Stimulated activated CD8-positive, alpha-beta memory T cell treated with anti-CD3 and anti-CD28 coated beads, Interleukin-7, amount 100 ng/mL, for 1 hour (primary cell): ENCODE results near the gene ANKRD34B.
"Not testable (repeated sequence)": the region's sequence is repeated elsewhere in the genome, so short reads cannot be mapped to it uniquely, and the experiment has no call there.

Experiments used
- DNase-seq, 2 donors: peaks; one replicate each; pipeline ENCODE4 v3.0.0-alpha.2; 2020; ENCODE audit warnings: low read depth in 2 of 2

ANKRD34B gene

DNA sequence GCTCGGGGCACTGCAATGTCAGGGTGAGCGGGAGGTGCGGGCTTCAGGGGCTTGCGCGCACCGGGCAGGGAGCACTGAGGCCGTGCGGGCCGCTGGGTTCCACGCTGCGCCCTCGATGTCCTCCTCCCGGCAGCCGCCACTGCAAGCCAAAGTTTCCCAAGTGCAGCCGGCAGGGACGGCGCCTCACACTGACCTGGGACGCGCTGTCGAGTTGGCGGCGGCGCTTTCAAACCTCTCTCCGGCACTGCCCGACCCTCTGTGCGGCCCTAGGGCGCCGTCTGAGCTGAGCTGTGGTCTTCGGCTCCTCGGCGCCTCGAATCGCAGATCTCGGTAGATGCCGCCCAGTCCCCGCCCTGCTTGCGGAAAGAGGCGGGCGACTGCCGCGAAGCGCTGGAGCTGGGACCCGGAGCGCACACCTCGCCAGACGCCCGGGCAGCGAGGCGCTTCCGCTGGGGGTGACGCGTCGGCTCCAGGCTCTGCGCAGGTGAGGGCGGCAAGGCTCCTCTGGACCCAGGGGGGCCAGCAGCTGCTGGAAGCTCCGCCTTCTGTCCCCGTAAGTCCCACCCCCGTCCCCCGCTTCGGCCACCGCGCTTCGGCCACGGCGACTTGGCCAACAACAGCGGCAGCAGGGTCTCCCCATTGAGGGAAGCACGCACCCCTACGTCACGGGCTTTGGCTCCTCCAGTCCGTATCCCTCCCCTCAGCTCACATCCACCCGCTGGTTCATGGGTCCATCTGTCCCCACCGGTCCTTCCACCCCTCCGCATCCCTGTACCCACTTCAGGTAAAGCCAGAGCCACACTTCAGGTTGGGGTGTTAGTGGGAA lies at the start of gene ANKRD34B:
TSS of gene ANKRD34B (minus strand) at position 320 of the 826 bp plus-strand sequence. CDS start 10,261 bp downstream, outside the sequence.
- DNase-seq: no peak

DNA sequence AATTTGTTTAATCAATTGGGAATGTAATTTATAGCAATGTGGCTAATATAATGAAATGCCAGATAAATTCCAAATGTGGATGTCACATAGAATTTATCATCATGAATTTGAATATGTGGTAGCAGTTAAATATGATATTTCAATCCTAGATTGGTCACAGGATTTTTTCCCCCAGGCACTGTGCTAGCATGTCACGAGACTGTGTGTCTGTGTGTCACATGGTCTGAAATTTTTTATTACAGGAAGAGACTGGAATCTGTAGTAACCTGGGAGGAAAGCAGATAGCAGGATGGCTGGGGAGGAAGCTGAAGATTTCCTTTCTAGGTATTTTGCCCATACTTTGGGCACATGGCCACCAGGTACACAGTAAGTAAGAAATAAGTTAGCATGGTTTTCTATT lies 49.0 kb upstream of the ANKRD34B start:
- DNase-seq: no peak

- no peak for DNase-seq
These were observed 48.4 kb upstream of the ANKRD34B start for GRCh38 chr5:80618438-80618837.

DNA sequence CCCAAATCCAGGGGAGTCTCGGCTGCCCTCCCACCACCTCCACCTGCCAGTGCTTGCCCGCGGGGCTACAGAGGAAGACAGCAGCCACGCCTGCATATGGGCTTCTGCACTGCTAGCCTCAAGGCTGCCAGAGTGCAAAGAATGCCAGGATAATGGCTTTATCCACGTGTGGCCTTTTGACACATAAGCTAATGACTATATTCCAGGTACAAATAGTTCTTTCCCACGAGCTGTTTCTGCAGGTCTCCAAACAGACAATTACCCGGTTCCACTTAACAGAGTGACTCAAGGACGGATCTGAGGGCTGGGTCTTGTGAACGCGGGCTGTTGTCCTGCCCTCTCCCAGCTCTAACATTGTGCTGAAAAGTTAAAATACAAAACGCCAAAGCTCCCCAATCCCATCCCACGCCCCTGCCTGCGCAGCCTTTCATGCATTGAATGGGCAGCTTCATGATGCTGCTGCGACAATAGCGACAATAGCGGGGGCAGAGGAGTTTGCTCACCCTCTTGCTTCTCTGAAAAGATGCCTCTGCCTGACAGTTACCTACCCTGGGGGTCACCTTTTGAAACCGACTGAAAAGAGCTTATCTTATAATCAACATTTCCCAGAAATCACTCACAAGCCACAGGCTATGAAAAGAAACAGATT lies 45.3 kb upstream of the ANKRD34B start:
- no peak for DNase-seq

- no peak for DNase-seq
These were observed 39.6 kb upstream of the ANKRD34B start for GRCh38 chr5:80609692-80610091.

DNA sequence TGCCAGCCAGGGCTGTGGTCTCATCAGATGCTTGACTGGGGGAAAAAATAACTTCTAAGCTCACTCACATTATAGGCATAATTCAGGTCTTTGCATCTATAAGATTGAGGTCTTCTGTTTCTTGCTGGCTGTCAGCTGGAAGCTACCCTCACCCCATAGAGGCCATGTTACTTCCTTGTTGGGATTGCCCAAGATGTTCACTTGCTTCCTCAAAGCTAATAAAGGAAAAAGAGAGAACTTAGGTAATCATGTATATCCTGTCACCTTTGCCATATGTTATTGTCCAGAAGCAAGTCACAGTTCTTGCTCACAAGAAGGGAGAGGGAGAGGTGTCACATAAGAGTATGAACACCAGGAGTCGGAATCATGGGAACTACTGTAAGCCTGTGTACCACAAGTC lies 38.7 kb upstream of the ANKRD34B start:
- no peak for DNase-seq

GRCh38 chr5:80607832-80608231 lies 37.8 kb upstream of the ANKRD34B start:
- DNase-seq: no peak

DNA sequence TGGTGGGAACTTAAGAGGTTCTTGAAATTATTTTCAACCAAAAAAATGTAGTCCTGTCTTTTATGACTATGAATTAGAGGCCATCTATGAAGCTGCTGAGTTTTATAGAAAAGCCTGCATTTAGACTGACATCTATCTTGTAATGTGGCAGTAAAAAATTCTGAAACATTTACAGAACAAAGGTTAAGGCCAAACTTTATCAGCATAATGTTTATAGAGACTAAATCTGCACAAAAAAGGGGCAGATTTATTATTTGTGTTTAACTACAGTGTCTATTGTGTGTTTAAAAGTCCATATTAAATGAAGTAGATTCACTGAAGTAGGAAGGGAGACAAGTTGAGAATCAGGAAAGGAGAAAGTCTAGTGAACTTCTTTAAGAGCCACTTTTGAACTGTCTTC lies 37.3 kb upstream of the ANKRD34B start:
- DNase-seq: no peak

GRCh38 chr5:80600943-80601693 lies 31.0 kb upstream of the ANKRD34B start:
- no peak for DNase-seq

DNA sequence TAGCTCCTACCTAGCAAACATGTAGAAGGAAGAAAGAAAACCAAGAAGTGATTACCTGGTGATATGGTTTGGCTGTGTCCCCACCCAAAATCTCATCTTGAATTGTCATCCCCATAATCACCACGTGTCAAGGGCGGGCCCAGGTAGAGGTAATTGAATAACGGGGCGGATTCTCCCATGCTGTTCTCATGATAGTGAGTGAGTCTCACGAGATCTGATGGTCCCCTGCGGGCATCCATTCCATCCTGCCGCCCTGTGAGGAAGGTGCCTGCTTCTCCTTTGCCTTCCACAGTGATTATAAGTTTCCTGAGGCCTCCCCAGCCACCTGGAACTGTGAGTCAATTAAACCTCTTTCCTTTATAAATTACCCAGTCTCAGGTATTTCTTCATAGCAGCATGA lies 27.4 kb upstream of the ANKRD34B start:
- no peak for DNase-seq

DNA sequence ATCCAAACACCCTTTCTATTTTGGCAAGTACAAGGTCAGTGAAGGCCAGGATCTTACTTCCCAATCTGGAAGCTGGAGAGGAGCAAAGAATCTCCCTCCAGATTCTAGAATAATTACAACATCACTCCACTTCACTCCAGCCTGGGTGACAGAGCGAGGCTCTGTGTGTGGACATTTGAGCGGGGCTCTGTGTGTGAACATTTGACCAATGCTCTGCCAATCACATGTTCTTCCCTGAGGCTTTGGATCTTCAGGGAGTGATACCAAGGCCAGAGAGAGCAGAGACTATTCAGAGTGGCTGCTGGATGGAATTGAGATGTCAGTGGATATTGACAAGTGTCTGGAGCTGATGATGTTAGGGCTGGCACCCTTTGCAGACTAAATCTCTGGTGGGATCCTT lies 24.7 kb upstream of the ANKRD34B start:
- DNase-seq: no peak

DNA sequence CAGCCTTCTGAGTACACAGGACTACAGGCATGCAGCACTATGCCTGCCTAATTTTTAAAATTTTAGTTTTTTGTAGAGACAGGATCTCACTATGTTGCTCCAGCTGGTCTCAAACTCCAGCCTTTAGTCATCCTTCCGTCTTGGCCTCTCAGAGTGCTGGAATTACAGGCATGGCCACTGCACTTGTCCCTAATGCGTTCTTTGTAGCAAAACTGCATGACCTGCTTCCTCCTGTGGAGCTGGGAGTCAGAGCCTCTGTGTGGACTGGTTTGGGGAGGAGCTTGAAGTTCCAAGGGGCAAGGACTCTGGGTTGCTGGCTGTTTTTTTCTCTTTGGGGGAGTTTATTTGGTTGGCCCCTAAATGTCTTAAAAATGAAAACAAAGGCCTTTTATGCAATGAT lies 22.7 kb upstream of the ANKRD34B start:
- no peak for DNase-seq

DNA sequence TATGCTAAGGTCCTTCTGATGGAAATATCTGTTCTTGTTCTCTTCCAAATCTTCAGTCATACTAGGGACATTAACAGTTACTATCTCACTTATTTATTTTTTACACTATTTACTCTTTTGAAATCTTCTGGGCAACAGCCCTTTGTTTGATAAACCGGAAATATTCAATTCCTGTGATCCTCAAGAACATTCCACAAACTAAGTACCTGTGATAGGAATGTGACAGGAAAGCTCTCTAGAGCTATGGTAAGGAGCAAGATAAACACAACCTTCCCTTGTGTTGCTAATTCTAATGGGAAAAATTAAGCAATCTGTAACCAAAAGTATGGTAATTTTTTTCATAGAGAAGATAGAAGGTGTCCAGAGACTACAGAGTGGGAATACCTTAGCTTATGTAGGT lies 22.0 kb upstream of the ANKRD34B start:
- no peak for DNase-seq

DNA sequence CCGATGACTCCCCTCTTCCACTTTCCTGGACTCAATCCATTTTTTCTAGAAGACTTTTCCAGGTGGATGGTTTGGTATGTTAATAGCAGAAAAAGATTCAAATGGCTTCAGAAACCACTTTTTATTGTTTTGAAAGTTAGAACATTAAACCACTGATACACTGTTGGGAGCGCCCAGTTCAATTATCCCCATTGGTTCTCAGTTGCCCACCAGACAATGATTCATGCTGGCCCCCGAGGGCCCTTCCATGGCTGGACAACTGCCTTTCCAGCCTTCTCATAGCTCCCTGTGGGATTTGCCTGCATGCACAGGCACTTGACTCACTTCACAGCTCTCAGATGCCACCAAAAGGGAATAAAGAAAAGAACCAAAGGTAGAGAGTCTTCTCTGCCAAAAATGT lies 21.3 kb upstream of the ANKRD34B start:
- no peak for DNase-seq

DNA sequence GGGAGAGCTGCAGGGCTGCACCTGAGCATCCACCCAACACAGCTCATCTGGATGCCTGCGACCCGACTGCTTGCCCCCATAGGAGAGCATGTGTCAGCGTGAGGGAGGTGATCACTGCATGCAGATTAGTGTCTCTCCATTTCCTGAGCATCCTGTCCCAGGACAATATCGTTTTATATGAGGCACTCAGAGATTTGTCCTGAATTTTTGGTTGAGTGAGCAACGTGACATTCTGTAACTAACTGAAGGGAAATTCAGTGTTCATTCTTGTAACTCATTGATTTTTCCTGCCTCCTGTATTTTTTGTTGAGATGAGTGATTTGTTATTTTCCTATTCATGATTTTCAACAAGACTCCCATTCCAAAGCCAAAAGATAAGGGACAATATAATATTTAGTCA lies 20.7 kb upstream of the ANKRD34B start:
- DNase-seq: no peak

DNA sequence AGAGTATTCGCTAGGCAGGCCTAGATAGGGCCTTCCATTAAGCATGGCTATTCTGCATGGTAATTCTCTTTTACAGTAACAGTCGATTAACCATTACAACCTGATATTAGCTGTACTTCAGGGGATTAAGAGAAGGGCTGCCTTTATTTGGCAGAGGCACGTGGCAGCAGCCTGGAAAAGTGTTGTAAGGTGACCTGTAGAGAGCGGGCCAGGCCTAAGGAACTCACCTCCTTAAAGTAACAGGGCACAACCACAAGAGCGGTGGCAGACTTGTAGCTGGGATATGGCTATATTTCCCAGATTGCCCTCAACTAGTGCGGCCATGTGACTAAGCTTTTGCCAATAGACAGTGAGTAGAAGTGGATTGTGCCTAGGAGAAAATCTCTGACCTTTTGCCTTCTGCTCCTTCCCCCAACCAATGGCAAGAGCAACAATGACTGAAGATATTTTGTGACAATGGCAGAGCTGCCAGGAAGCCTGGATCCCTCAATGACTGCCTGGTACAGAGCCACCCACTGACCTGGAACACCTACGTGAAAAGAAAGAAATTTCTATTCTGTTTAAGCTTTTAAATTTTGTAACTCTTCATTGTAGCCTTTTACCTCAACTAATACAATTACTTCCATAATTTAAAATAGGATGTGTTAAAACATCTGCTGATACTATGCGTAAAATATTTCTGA lies 18.9 kb upstream of the ANKRD34B start:
- no peak for DNase-seq

- DNase-seq: no peak
These were observed 14.7 kb upstream of the ANKRD34B start for GRCh38 chr5:80584770-80585169.

DNA sequence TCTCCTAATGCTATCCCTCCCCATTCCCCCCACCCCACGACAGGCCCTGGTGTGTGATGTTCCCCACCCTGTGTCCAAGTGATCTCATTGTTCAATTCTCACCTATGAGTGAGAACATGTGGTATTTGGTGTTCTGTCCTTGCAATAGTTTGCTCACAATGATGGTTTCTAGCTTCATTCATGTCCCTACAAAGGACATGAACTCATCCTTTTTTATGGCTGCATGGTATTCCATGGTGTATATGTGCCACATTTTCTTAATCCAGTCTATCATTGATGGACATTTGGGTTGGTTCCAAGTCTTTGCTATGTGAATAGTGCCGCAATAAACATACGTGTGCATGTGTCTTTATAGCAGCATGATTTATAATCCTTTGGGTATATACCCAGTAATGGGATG lies 10.2 kb upstream of the ANKRD34B start:
- DNase-seq: not testable (repeated sequence)

DNA sequence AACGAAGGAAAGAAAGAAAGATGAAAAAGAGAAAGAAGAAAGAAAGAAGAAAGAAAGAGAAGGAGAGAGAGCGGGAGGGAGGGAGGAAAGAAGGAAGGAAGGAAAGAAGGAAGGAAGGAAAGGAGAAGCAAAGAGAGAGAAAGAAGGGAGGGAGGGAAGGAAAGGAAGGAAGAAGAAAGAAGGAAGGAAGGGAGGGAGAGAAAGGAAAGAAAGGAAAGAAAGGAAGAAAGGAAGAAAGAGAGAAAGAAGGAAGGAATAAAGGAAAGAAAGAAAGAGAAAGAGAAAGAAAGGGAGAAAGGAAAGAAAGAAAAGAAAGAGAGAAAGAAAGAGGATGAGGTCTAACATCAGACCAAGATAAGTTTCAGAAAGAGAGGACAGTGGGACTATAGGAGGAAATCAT lies 9.0 kb upstream of the ANKRD34B start:
- no peak for DNase-seq

DNA sequence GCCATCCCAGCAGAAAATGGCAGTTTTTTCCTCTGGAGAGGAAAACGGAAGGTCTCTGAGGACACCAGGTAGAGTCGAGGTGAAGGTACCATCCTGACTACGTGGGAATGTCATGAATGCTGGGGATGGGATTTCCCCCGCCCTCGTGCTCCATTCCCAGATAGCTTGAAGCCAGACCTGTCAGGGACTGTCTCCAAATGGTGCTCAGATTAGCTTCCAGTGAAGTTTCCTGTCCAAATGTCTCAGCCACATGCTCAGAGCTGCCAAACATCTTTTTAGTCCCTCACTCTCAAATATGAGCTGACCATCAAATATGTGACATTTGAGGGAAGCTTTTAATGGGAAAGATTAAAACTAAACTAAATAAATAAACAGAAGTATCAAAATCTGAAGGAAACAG lies 7.6 kb upstream of the ANKRD34B start:
- DNase-seq: no peak

- DNase-seq: no peak
These were observed 6.3 kb upstream of the ANKRD34B start for GRCh38 chr5:80576383-80576782.

DNA sequence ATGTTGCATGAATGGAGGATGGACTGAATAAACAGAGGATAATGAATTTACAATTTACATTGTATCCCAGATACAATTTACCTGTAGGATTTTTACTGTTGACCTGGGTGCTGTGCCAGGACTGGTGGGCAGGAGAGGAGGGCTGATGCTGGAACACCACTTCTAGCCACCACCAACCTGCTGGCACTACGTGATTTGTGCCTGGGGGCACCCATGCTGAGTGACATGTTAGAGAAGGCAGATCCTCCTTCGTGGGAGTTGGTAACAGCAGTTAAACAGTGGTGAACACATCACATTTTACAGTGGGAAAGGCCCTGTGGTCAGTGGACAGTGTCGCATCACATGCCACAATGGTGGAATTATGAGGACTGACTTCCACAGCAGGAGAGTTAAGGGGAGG lies 3.0 kb upstream of the ANKRD34B start:
- no peak for DNase-seq
